Caco-2 (cell line): ENCODE measurements around the gene MRAS. TPM values are rescaled to one million over a fixed set of nuclear protein-coding genes. Genes with fewer than 3 reads are reported as not detected.
A peak's percentile ranks its signal among the peaks of the same experiment; 100 is the strongest.

Experiments used
- BruUV-seq: library from RNA; stranded (reverse); fragments of 400-500 nt; replicated peaks from 2 replicates; lab custom pipeline; 2021; lab: Mats Ljungman, UMichigan
- CTCF ChIA-PET: fragments of 300-600 bp; sonication (Branson Sonifier 250); formaldehyde crosslinking; loops from one replicate; lab custom pipeline; 2022; ENCODE audit warnings: antibody characterized with exemption; lab: Charles Lee
- POLR2A ChIA-PET: fragments of 300-600 bp; sonication (Branson Sonifier 250); formaldehyde crosslinking; loops from one replicate; lab custom pipeline; 2022; ENCODE audit warnings: antibody characterized with exemption; lab: Charles Lee
- DNase-seq, 2 experiments: peaks; one replicate each; pipeline versions ENCODE4 v3.0.0 to v3.0.0-alpha.2; 2020 to 2022
- H3K27me3 ChIP-seq: replicated peaks from 2 replicates; pipeline ENCODE4 v1.6.0; 2011; ENCODE audit warnings: low read length; ENCODE audit not compliant: control insufficient read depth, insufficient read depth
- H3K36me3 ChIP-seq: 2 replicates; pipeline ENCODE4 v1.5.1; 2011; ENCODE audit warnings: low read length; ENCODE audit not compliant: control insufficient read depth, insufficient read depth
- H3K4me1 ChIP-seq: fragments of 250-450 bp; sonication (Bioruptor Pico); 2 replicates; pipeline ENCODE4 v1.5.1; 2020; ENCODE audit warnings: mild to moderate bottlenecking
- H3K4me3 ChIP-seq: 2 replicates; pipeline ENCODE4 v1.5.1; 2011; ENCODE audit warnings: low read depth, mild to moderate bottlenecking, control low read depth, low read length
- H3K9me3 ChIP-seq: fragments of 250-450 bp; sonication (Bioruptor Pico); 2 replicates; pipeline ENCODE4 v1.5.1; 2020; ENCODE audit warnings: mild to moderate bottlenecking, moderate library complexity
- H3K27ac Mint-ChIP-seq: one replicate; pipeline ENCODE4 v1.8.0; 2022; ENCODE audit warnings: mixed read lengths; ENCODE audit not compliant: unreplicated experiment
- H3K27me3 Mint-ChIP-seq: one replicate; pipeline ENCODE4 v1.8.0; 2022; ENCODE audit warnings: mixed read lengths; ENCODE audit not compliant: insufficient read depth, unreplicated experiment
- H3K36me3 Mint-ChIP-seq: one replicate; pipeline ENCODE4 v1.8.0; 2022; ENCODE audit warnings: mild to moderate bottlenecking, mixed read lengths; ENCODE audit not compliant: insufficient read depth, unreplicated experiment
- H3K4me1 Mint-ChIP-seq: one replicate; pipeline ENCODE4 v1.8.0; 2022; ENCODE audit warnings: low read depth, mixed read lengths; ENCODE audit not compliant: unreplicated experiment
- H3K4me3 Mint-ChIP-seq: one replicate; pipeline ENCODE4 v1.8.0; 2022; ENCODE audit warnings: mild to moderate bottlenecking, moderate library complexity, mixed read lengths; ENCODE audit not compliant: unreplicated experiment
- H3K9me3 Mint-ChIP-seq: one replicate; pipeline ENCODE4 v1.8.0; 2022; ENCODE audit warnings: mixed read lengths; ENCODE audit not compliant: unreplicated experiment
- CTCF ChIP-seq, 2 experiments: fragments of 200-600 bp in 1 of 2; IDR thresholded peaks; 1 replicate in 1 of 2; 2 replicates in 1 of 2; pipeline versions ENCODE4 v1.5.1 to v1.8.0; 2011 to 2022; ENCODE audit warnings: antibody characterized with exemption in 1 of 2, control low read depth in 1 of 2, inconsistent platforms in 1 of 2, low read depth in 1 of 2, low read length in 1 of 2, mild to moderate bottlenecking in 1 of 2, moderate library complexity in 1 of 2; ENCODE audit not compliant: insufficient read depth in 1 of 2, severe bottlenecking in 1 of 2, unreplicated experiment in 1 of 2
- intact Hi-C: fragments of 100-400 bp; cut with micrococcal nuclease; formaldehyde crosslinking; loops from one replicate; pipeline ENCODE4 v1.10.0; 2022; ENCODE audit not compliant: unreplicated experiment
- total RNA-seq: library from RNA; stranded (reverse); gene quantifications from 2 replicates; pipeline ENCODE4 v1.2.3, GENCODE V29; 2022

Gene MRAS
- total RNA-seq, 1 experiment from 2014 or later: 11.4 TPM

DNA sequence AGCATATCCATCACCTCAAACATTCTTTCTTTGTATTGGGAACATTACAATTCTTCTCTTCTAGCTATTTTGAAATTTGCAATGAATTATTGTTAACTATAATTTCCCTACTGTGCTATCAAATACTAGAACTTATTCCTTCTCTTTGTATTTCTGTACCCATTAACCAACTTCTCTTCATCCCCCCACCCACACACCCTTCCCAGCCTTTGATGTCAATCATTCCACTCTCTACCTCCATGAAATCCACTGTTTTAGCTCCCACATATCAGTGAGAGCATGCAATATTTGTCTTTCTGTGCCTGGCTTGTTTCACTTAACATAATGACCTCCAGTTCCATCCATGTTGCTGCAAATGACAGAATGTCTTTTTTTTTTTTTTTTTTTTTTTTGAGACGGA, 30.6 kb downstream of the MRAS start:
- POLR2A ChIA-PET: no interaction called here
- BruUV-seq: no TSS peak
- no peaks in the 10 kb centered on the region for H3K27me3 Mint-ChIP-seq

GRCh38 chr3:138381413-138381901, 33.1 kb downstream of the MRAS start:
- BruUV-seq: no TSS peak
- H3K27me3 Mint-ChIP-seq: no peaks in the 10 kb centered on the region
- no peak overlapping the region for H3K4me3 Mint-ChIP-seq
- H3K36me3 Mint-ChIP-seq: no peaks in the 10 kb centered on the region
- intact Hi-C loops: no loop called here
- peaks cover 23% of the 10 kb centered on the region for H3K4me1 Mint-ChIP-seq
- H3K9me3 ChIP-seq: no peaks in the 10 kb centered on the region
- no peaks in the 10 kb centered on the region for H3K36me3 ChIP-seq
- ChIA-PET POLR2A (no interaction called here), CTCF (no interaction called here)
- peaks cover 9% of the 10 kb centered on the region for H3K4me1 ChIP-seq
- H3K4me3 ChIP-seq: no peak overlapping the region
- no peak for DNase-seq
- H3K9me3 Mint-ChIP-seq: peaks cover 18% of the 10 kb centered on the region
- no peak overlapping the region for H3K27ac Mint-ChIP-seq
- no peak for TF ChIP-seq CTCF (IDR thresholded peaks at IDR 0.05; ENCODE audit: insufficient read depth in 1 of 2, low read depth in 1 of 2, low read length in 1 of 2, severe bottlenecking in 1 of 2, unreplicated experiment in 1 of 2)
- no peaks in the 10 kb centered on the region for H3K27me3 ChIP-seq

More for the DNA sequence above, 30.6 kb downstream of the MRAS start:
- no peaks in the 10 kb centered on the region; the same call in 1 of the 2 replicates for H3K9me3 ChIP-seq
- H3K27ac Mint-ChIP-seq: no peak overlapping the region
- H3K4me1 Mint-ChIP-seq: peaks cover 14% of the 10 kb centered on the region
- H3K4me3 ChIP-seq: no peak overlapping the region
- H3K4me3 Mint-ChIP-seq: no peak overlapping the region
- DNase-seq: no peak
- no peaks in the 10 kb centered on the region for H3K36me3 ChIP-seq
- intact Hi-C loops: no loop called here
- H3K36me3 Mint-ChIP-seq: no peaks in the 10 kb centered on the region
- H3K4me1 ChIP-seq: peaks cover 9% of the 10 kb centered on the region
- no peak for TF ChIP-seq CTCF (IDR thresholded peaks at IDR 0.05; ENCODE audit: insufficient read depth in 1 of 2, low read depth in 1 of 2, low read length in 1 of 2, severe bottlenecking in 1 of 2, unreplicated experiment in 1 of 2)
- CTCF ChIA-PET: no interaction called here
- H3K9me3 Mint-ChIP-seq: peaks cover 5% of the 10 kb centered on the region
- no peaks in the 10 kb centered on the region for H3K27me3 ChIP-seq

GRCh38 chr3:138381950-138382715, 33.8 kb downstream of the MRAS start:
- H3K36me3 ChIP-seq: no peaks in the 10 kb centered on the region
- H3K4me3 ChIP-seq: no peak overlapping the region
- no TSS peak for BruUV-seq
- DNase-seq: peak; percentile 25 to 42
- ChIA-PET CTCF (no interaction called here), POLR2A (no interaction called here)
- H3K4me1 Mint-ChIP-seq: peaks cover 23% of the 10 kb centered on the region
- H3K27me3 Mint-ChIP-seq: no peaks in the 10 kb centered on the region
- H3K4me1 ChIP-seq: peaks cover 9% of the 10 kb centered on the region
- intact Hi-C loops: no loop called here
- no peak overlapping the region for H3K27ac Mint-ChIP-seq
- no peak overlapping the region for H3K4me3 Mint-ChIP-seq
- no peak for TF ChIP-seq CTCF (IDR thresholded peaks at IDR 0.05; ENCODE audit: insufficient read depth in 1 of 2, low read depth in 1 of 2, low read length in 1 of 2, severe bottlenecking in 1 of 2, unreplicated experiment in 1 of 2)
- H3K9me3 ChIP-seq: no peaks in the 10 kb centered on the region
- H3K36me3 Mint-ChIP-seq: no peaks in the 10 kb centered on the region
- peaks cover 18% of the 10 kb centered on the region for H3K9me3 Mint-ChIP-seq
- H3K27me3 ChIP-seq: no peaks in the 10 kb centered on the region
